HG03097 (cell line): ENCODE results near the gene SMYD3.

ENCODE experiments used
- ATAC-seq: cut with Tn5 transposase; IDR thresholded peaks from one replicate; pipeline ENCODE4 v1.9.1; 2021; ENCODE audit not compliant: unreplicated experiment, low FRiP score

The SMYD3 gene

DNA sequence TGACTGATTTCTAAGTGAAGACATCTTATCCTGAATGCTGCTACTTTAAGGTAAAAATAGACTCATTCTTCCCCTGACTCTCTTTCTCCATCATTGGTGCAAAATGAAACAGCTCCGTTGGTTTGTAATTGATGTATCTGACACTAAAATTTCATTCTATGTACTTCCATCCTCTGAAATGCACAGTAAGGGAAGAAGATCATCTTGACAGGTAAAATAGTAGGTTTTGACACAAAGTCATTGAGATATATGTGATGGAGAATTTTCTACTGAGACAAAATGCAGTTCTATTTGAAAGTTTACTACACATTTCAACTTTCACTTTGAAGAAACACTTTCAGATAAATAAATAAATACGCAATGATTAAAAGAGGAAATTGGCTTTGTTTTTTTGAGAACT, 348.9 kb downstream of the SMYD3 start:
- no peak for ATAC-seq

DNA sequence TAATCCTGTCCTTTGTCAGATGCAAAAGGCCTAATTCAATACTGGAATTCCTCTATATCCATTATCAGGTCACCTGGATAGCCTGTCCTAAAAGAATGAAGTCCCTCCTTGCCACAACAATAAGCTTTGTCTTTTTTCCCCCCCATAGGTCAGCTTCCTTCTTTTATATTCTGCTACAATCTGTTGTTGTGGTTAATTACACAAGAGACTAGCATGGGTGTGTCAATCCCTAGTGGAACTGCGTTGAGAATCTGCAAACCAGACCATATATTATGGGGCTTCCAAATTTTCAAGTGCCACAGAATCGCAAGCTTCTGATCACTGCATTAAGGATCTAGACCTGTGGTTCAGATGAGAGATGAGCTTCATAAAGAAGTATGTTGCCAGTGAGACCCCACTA, 349.6 kb downstream of the SMYD3 start:
- ATAC-seq: no peak

DNA sequence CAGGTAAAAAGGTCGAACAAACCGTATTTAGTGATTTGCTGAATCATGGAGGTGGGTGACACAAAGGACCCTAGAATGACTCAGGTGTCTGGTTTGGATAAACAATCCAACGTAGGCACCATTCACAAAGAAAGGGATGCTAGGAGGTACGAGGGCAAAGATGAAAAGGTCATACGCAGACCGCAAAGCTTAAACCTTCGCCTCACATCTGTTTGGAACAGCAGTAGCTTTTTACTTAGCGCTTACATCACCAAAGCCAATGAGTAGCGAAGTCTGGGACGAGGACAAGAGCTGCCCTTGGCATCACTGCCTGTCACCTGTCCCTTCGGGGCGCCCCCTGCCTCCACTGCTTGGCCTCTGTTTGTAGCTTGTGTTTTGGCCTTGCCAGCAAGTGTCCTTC, 350.2 kb downstream of the SMYD3 start:
- ATAC-seq: no peak

DNA sequence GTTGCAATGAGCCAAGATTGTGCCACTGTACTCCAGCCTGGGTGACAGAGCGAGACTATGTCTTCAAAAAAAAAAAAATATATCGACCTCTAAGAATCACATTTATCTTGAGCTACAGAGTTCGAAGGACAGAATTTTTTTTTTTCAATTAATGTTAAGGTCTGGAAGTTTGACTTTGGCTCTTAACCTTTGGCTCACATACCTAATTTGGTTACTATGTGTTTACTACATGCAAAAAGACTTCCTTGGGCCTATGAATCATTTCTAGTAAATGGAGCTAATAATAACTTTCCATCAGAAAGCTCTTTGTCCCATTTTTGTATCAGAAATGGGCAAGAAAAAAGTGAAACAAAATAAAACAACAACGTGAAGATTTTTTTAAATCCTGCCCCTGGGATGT, 351.2 kb downstream of the SMYD3 start:
- ATAC-seq: no peak

DNA sequence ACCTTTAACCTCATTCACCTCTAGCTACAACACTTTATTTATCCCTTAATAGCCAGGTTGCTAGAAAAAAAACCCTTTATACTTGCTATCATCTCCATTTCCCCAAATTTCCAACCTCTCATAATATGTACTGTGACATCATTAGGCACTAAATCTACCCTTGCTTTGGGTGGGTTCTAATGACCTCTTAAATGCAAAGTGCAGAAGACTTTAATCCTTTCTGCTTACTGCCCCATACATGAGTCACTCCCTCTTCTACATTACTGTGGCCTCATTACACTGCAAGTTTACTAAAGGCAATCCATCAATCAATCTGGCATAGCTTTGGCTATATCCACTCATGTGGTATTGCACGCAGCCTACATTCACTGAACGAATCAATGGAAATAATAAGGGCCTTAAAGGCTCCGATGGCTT, 353.3 kb downstream of the SMYD3 start:
- ATAC-seq: no peak

DNA sequence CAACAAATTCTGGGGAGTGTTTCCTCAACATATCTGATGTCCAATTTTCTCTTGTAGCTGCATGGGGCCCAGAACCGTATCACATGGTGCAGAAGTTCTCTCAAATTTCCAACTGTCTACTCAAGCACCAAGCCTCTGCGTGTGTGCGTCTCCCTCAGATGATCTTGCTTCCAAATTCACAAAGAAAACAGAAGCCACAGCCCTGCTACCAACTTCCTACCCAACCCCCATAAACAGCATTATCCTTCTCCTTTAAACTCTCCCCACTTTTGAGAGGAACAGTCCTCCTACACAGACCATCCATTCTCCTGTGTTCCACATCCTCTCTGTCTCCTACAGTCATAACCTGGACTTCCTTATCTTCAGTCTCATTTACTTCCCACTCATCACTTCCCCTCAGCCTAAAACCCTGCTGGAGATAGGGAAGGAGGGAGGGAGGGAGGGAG, 354.1 kb downstream of the SMYD3 start:
- ATAC-seq: no peak

DNA sequence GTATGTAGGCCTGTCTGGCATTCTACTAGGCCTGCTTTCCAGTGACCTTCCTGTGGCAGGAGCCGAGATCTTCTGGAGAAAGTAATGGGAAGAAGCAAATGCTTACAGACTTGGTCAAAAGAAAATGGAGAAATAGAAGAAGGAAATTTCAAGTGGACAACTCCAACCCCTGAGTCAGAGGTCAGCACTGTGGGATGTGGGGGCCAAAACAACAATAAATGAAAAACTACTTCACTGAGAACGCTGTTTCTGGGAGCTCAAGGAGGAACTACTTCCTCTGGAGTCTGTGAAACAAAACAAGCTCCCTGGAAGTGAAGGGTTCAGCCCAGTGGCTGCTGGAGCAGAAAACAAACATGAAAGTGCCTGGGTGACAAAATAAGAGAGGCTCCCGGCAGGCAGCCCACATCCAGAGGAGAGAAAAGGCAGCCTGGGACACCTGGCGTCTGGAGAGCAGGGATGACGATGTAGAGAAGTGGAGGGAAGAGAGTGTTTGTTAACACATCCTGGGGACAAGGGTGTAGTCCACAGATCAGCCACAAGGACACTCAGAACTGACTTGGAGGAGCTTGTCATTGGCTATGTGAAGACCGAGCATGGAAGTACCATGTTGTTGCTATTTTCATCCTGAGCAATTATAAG, 355.2 kb downstream of the SMYD3 start:
- no peak for ATAC-seq

DNA sequence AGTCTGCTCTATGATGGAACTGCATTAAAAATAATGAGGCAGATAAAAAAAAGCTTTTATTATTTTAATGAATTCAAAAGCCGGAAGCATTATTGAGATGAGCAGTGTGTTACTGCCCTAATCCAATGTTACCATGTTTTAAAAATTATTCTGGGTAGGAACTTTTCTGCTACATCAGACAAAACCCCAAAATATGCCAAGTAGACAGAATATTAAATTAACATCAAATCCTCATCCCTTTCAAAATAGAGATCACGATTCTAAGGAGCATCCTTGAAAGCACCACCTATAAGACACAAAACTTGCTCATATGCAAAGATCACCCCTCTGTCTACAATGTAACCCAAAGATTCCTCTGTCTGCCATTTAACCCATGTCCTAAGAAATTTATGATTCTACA, 357.5 kb downstream of the SMYD3 start:
- no peak for ATAC-seq

DNA sequence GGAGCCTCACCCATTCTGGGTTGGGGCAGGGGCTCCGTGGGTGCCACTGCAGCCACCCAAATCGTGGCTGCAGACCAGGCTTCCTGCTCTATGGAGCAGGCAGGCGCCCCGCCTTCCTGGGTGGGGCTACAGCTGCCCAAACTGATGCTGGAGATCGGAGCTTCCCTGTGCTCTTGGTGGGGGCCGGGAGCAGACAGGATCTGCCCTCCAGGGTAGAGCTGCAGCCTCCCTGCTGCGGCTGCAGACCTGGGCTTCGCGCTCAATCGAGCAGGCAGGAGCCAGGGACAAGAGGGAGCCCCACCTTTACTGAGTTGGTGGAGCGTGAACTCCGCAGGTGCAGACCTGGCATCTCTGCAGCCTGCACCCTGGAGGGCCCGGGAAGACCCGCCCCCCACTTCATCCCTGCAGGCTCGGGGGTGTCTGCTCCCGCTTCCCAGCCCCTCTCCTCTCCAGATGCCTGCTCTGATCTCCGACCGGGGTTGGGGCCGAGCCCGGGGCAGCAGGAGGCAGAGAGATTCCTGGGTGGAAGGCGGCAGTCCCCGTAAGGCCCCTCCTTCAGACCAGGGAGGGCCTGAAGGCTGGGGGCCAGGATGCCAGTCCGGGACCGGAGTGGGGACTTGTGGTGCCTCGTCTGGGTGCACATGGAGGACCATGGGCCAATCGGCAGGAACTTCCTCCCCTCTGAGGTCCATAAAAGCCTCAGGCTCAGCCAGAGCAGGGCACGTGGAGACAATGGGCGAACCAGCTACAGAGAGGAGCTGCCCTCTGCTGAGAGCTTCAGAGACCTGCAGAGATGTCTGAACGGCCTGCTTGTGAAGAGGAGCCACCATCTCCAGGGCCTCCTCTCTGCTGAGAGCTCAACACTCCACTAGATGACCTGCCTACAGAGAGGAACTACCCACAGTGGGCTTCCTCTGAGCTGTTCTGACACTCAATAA, 359.3 kb downstream of the SMYD3 start:
- ATAC-seq: no peak

DNA sequence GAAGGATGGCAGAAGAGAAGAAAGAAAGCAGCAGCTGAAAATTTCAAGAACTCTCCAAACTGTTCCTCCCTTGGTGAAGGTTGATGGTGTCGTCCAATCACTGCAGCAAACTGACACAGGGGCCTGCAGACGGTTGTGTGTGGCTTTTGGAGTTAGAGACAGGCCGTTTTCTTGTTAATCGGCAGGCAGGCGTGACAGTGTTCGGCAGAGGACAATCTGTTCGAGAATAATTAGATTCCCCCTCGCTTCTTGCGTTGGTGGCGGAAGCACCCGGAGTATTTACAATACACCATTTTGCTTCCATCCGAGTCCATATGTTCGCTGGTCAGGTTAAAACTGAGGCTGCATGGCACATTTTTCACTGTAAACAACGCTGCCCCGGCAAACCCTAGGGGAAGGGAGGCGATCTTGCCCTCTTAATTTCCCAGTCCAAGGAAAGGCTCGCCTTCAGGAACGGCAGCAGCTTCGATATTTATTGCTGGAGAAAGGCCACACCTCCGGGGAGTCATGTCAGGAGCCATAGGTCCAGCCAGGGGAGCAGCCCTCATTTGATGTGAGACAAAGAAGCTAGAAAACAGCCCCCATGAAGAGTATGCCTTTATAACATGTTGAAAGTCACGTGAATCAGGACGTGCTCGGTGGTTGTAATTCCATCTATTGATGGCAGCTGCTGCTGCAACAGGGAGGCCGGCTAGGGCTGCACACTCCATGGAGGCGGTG, 360.1 kb downstream of the SMYD3 start:
- ATAC-seq: no peak

DNA sequence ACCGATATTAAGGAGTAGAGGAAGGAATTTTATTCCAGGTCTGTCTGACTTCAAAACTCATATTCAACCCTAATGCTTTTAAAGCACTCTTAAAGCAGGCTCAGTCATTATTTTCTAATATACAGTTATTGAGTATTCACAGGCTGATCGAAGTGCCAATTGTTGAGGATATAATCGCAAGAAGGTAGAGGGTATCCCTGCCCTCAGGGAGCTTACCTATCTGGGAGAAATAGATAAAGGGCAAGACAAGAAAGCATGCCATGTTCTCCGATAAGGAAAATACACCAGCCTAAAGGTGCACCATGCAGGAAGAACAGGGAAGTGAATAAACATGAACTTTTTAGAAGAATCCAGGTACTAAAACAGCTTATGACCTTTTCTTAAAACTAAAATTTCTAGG, 361.2 kb downstream of the SMYD3 start:
- no peak for ATAC-seq

DNA sequence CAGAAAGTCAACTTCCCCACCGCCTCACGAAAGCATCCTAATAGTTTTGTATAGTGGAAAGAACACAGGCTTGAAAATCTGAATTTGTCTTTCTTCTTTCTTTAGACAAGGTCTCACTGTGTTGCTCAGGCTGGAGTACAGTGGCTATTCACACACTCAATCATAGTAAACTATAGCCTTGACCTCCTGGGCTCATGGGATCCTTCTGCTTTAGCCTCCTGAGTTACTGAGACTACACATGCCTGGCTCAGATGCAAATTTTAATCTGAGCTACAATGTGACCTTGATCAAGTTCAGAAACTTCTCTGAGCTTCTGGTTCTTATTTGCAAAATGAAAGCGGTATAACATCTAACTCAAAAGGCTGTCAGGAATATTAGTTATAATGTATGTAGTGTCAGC, 362.1 kb downstream of the SMYD3 start:
- ATAC-seq: no peak

DNA sequence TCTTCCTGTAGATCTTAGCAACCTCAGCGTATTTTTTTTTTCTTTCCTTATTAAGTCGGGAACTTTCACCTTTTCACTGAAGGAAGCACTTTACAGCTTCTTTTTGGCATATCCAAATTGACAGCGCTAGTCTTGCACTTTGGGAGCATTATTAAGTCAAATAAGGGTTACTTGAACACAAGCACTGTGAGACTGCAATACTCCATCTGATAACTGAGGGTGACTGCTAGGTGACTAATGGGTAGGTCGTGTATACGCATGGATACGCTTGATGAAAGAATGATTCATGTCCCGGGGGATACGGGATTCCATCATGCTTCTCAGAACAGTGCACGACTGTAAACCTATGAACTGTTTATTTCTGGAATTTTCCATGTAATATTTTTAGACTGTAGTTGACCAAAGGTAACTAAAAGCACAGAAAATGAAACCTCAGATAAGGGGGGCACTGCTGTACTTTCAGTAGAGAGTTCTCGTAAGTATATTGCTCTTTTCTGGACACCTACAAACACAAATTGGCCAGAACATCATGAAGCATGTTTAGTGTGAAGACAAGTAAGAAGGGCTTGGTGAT, 364.7 kb downstream of the SMYD3 start:
- ATAC-seq: no peak

DNA sequence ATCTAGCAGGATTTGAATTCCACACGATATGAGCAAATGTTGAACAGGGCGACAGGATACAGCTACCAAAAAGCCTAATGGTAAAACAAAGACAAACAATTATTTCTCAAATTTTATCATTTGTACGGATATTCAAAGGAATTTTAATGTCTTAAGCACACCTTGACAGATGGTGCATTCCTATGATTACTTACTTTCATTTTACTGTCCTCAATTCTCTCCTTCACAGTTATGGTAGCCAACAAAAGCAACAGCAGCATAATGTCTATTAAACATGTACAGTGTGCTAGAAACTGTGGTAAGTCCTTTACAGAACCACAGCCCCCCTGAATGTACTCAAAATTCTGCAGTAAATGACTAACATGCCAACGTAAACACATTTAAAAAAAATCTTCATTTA, 365.8 kb downstream of the SMYD3 start:
- ATAC-seq: no peak

DNA sequence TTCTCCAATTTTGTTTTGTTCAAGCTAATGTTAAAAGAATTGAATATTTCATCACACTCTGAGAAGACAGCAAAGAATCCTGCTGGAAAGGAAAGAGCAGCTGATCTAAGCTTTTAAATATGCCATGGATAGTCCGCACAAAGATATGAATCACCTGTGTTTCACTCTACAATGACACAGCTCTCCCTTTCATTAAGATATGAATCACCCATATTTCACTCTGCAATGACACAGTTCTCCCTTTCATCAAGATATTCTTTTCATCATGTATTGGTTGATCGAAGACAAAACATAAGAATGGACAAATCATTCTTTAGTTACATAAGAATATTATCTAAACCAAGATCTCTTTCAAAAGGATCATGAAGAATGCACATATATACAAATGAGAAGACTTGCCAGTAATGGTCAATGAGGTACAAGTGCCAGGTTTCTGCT, 367.3 kb downstream of the SMYD3 start:
- ATAC-seq: no peak

DNA sequence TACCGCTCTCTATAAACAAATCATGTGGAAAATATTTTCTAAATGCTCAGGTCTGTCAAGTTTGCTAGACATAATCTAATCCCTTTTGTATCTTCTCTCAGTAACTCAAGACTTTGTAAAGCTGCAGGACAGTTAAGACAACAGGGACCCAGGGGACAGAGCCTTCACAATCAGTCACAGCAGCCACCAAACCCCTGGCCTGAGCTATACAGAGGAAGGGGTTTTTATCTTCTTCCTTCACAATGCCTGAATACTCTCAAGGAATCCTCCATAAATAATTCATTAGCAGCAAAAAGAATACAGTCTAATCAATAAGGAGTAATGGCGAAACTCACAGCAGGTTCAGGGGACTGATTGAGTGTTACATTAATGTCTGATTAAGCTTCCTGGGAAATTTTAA, 368.3 kb downstream of the SMYD3 start:
- ATAC-seq: no peak

DNA sequence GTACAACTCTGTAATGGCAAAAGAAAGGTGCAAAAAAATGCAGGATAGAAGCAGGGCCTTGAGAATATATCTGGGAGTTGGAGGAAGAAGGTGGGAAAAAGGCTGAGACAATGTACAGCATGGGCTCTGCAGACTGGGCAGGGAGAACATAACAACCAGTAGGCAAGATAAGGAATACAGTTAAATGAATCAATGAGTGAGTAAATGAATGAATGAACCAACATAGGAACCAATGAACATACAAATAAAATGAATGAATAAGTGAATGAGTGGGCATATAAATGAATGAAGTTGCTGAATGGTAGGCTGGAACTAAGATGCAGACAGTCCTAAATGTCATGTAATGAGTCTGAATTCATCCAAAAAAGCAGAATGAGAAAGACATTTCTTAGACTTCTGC, 370.6 kb downstream of the SMYD3 start:
- no peak for ATAC-seq

DNA sequence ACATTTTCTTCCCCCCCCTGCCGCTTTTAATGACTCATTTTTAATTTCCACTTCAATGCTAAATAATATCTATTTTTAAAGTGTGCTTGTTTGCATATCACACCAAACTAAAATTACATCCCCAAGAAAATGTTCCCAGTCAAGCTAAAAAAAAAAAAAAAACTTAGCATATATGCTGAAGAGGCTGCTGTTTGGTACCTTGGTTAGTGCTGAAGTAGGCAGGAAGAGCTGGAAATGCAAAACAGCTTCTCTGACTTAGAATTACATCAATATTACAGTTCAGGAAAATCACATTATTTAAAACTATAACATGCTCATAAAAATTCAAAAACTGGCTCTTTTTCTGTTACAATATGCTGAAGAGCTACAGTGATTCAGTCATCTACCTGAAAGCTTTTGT, 372.3 kb downstream of the SMYD3 start:
- ATAC-seq: no peak

DNA sequence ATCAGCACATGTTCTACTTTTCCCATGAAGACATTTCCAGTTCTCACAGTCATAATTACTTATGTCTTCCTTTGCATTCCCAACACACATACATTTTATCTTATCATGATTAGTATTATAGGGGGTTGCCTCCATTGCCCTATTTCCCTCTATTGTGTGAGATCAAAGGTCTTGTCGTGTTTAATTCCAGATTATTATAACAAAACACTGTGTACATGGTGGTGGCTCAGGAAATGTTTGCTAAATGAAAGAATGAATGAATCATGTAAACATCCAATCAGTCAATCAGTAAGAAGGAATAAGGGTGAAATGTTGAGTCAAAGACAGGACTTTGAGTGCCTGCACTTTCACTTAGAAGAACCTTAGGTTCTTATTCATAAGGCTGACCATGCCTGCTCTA, 376.0 kb downstream of the SMYD3 start:
- ATAC-seq: no peak

DNA sequence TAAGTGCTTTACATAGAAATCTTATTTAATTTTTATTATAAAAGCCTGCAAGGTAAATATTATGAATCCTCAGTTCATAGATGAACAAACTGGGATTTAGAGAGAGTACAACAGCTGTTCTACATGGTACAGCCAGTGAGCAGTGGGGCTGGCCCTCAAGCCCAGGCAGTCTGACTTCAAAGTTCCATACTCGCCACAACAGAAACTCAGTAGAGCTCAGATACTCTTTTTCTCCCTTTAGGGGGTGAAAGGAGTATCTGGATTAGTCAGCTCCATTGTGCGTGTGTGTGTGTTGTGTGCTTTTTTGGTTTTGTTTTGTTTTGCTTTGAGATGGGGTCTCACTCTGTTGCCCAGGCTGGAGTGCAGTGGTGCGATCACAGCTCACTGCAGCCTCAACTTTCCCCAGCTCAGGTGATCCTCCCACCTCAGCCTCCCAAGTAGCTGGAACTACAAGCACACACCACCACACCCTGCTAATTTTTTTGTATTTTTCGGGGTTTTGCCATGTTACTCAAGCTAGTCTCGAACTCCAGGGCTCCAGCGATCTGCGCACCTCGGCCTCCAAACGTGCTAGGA, 378.5 kb downstream of the SMYD3 start:
- ATAC-seq: no peak

DNA sequence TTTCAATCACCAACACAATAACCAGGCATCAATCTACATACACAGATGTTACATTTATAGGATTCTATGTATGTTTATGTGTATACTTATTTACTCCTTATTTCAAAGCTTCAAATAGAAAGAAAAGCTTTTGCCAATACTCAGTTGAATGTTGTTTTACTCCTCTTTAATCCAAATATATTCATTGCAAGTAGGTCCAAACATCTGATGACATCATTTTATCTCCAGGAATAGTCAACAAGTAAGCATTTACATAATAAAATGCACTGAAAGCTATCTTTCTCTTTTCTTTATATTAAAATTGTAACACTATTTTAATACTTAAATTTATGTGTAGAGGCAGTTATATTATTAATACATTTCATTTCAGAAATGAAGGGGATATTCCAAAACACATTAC, 380.5 kb downstream of the SMYD3 start:
- ATAC-seq: no peak
